ENCODE results near the gene JAK2.

- no peak for TF ChIP-seq CTCF (IDR thresholded peaks at IDR 0.05)
- TF ChIP-seq POLR2A (IDR thresholded peaks at IDR 0.05): no peak
These were observed 5.8 kb upstream of the JAK2 start for GRCh38 chr9:4979239-4979638.
